ENCODE data around the gene HLA-DRB1. TPM values are rescaled to one million over a fixed set of nuclear protein-coding genes. Genes with fewer than 3 reads are reported as not detected.

The HLA-DRB1 gene
- total RNA-seq, 2 experiments from 2014 or later: 111 to 132 TPM

DNA sequence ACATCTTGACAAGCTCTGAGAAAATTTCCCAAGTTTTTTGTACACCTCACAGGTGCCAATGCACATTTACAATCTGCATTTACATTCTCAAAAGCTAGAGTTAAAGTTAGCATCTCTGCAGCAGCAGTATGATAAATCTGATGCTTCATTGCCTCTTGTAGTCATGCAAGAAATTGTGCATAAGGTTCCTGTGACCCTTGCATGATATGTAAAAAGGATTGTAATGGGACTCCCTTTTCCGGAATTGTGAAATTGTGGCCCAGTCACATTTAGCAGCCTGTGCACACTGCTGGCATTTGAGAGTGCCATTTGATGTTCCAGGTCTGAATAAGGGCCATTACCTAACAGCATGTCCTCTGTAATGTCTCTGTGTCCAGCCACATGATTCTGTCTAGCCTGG is 24.1 kb downstream of the HLA-DRB1 start:
- H4K20me1 ChIP-seq (ENCODE audit: insufficient read depth, low read length): no peaks in the 10 kb centered on the region
- no peak overlapping the region for H2AFZ ChIP-seq (ENCODE audit: low read length)
- POLR2A ChIA-PET: no interaction called here
- CTCF ChIA-PET (ENCODE audit: unreplicated experiment): no interaction called here
- no peaks in the 10 kb centered on the region for H3K9me2 ChIP-seq (ENCODE audit: insufficient read depth, low read length)
- H3K4me3 ChIP-seq (ENCODE audit: low read depth, low read length, poor library complexity, severe bottlenecking): no peak overlapping the region
- no TSS peak for BruUV-seq (replicated peaks)
- no peaks in the 10 kb centered on the region for H3K9me3 ChIP-seq (ENCODE audit: low read length)
- intact Hi-C loops (cut with micrococcal nuclease; ENCODE audit: unreplicated experiment): no loop called here
- H3K27ac ChIP-seq (ENCODE audit: low read depth, low read length, poor library complexity, severe bottlenecking): no peak overlapping the region
- no peaks in the 10 kb centered on the region for H3K79me2 ChIP-seq (ENCODE audit: insufficient read depth, low read depth, low read length)
- no peaks in the 10 kb centered on the region for H3K4me1 ChIP-seq (ENCODE audit: insufficient read depth, low read length, poor library complexity, severe bottlenecking)
- TF ChIP-seq, protein P1, sequence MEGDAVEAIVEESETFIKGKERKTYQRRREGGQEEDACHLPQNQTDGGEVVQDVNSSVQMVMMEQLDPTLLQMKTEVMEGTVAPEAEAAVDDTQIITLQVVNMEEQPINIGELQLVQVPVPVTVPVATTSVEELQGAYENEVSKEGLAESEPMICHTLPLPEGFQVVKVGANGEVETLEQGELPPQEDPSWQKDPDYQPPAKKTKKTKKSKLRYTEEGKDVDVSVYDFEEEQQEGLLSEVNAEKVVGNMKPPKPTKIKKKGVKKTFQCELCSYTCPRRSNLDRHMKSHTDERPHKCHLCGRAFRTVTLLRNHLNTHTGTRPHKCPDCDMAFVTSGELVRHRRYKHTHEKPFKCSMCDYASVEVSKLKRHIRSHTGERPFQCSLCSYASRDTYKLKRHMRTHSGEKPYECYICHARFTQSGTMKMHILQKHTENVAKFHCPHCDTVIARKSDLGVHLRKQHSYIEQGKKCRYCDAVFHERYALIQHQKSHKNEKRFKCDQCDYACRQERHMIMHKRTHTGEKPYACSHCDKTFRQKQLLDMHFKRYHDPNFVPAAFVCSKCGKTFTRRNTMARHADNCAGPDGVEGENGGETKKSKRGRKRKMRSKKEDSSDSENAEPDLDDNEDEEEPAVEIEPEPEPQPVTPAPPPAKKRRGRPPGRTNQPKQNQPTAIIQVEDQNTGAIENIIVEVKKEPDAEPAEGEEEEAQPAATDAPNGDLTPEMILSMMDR (conservative IDR thresholded peaks at IDR 0.05; ENCODE audit: low read length): no peak
- no peak for TF ChIP-seq EZH2phosphoT487 (IDR thresholded peaks at IDR 0.05; ENCODE audit: borderline replicate concordance, low read depth, low read length)
- DNase-seq (ENCODE audit: low spot score): no peak
- H3K4me2 ChIP-seq (ENCODE audit: low read length): no peak overlapping the region
- no peaks in the 10 kb centered on the region for H3K36me3 ChIP-seq (ENCODE audit: insufficient read depth, low read length)

DNA sequence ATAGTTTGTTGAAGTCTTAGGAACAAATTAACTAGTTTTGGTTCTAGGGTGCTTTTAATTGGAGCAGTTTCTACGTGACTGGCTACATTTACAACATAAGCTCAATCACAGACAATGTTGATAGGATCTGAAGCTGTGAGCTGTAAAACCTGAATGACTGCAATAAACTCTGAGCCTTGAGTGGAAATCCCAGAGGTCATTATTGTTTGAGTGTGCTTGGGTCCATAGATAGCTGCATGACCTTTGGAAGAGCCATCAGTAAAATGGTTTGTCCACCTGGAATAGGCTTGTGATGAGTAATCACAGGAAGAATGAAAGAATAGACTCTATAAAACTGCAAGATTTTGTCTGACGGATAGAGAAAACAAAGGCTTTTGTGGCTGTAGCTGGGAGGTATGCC is 26.7 kb downstream of the HLA-DRB1 start:
- Histone ChIP-seq H2AFZ (ENCODE audit: low read length) (no peak overlapping the region), H3K27ac (ENCODE audit: low read depth, low read length, poor library complexity, severe bottlenecking) (no peak overlapping the region), H3K79me2 (ENCODE audit: insufficient read depth, low read depth, low read length) (no peaks in the 10 kb centered on the region), H3K4me2 (ENCODE audit: low read length) (no peak overlapping the region), H3K4me1 (ENCODE audit: insufficient read depth, low read length, poor library complexity, severe bottlenecking) (no peaks in the 10 kb centered on the region), H4K20me1 (ENCODE audit: insufficient read depth, low read length) (no peaks in the 10 kb centered on the region), H3K9me3 (ENCODE audit: low read length) (no peaks in the 10 kb centered on the region), H3K4me3 (ENCODE audit: low read depth, low read length, poor library complexity, severe bottlenecking) (no peak overlapping the region), H3K9me2 (ENCODE audit: insufficient read depth, low read length) (no peaks in the 10 kb centered on the region), H3K36me3 (ENCODE audit: insufficient read depth, low read length) (no peaks in the 10 kb centered on the region)
- BruUV-seq (replicated peaks): no TSS peak
- intact Hi-C loops (cut with micrococcal nuclease; ENCODE audit: unreplicated experiment): no loop called here
- CTCF ChIA-PET (ENCODE audit: unreplicated experiment): no interaction called here
- TF ChIP-seq, protein P1 (conservative IDR thresholded peaks at IDR 0.05; ENCODE audit: low read length): no peak
- TF ChIP-seq EZH2phosphoT487 (IDR thresholded peaks at IDR 0.05; ENCODE audit: borderline replicate concordance, low read depth, low read length): no peak
- DNase-seq (ENCODE audit: low spot score): no peak
- POLR2A ChIA-PET: no interaction called here

DNA sequence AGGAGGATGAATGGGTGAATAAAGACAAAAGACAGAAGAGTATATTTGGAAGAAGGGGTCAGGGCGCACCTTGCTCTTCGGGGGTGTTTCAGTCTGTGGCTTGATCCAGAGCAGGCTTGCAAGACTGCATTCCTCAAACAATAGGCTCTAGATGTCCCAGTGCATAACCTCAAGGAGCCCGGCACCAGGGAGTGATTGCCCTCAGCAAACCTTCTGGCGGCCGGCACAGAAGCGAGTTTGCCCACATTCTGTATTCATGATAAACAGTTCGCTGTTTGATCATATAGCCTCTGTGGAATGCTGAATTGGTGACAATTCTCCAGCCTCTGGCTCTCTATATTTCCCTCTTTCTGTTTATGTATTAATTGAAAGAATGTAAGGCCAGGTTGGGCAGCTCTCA is 29.9 kb downstream of the HLA-DRB1 start:
- Histone ChIP-seq H3K79me2 (ENCODE audit: insufficient read depth, low read depth, low read length) (no peaks in the 10 kb centered on the region), H3K27ac (ENCODE audit: low read depth, low read length, poor library complexity, severe bottlenecking) (no peak overlapping the region), H3K9me3 (ENCODE audit: low read length) (no peaks in the 10 kb centered on the region), H3K36me3 (ENCODE audit: insufficient read depth, low read length) (peaks cover under 1% of the 10 kb centered on the region), H3K4me1 (ENCODE audit: insufficient read depth, low read length, poor library complexity, severe bottlenecking) (no peaks in the 10 kb centered on the region), H3K9me2 (ENCODE audit: insufficient read depth, low read length) (no peaks in the 10 kb centered on the region), H4K20me1 (ENCODE audit: insufficient read depth, low read length) (no peaks in the 10 kb centered on the region), H3K4me2 (ENCODE audit: low read length) (no peak overlapping the region), H3K4me3 (ENCODE audit: low read depth, low read length, poor library complexity, severe bottlenecking) (no peak overlapping the region), H2AFZ (ENCODE audit: low read length) (no peak overlapping the region)
- CTCF ChIA-PET (ENCODE audit: unreplicated experiment): no interaction called here
- intact Hi-C loops (cut with micrococcal nuclease; ENCODE audit: unreplicated experiment): no loop called here
- BruUV-seq (replicated peaks): no TSS peak
- TF ChIP-seq, protein P1 (conservative IDR thresholded peaks at IDR 0.05; ENCODE audit: low read length): no peak
- TF ChIP-seq EZH2phosphoT487 (IDR thresholded peaks at IDR 0.05; ENCODE audit: borderline replicate concordance, low read depth, low read length): no peak
- POLR2A ChIA-PET: interaction anchor here (1.0 to 2.2 kb wide), 2 partner anchors 27 to 73 kb away, joined by 3 to 9 read pairs; no protein-coding TSS in a partner anchor
- no peak for DNase-seq (ENCODE audit: low spot score)
